CD14-positive monocyte (primary cell): ENCODE results near the gene PPP2R5B. TPM values are rescaled to one million over a fixed set of nuclear protein-coding genes. Genes with fewer than 3 reads are reported as not detected.

ENCODE experiments used
- DNase-seq, 3 donors: peaks; one replicate each; pipeline ENCODE4 v3.0.0-alpha.2; 2011 to 2022
- H2AFZ ChIP-seq: 2 replicates; pipeline ENCODE4 v1.6.0; 2012; ENCODE audit warnings: mild to moderate bottlenecking, low read depth, low read length, inconsistent platforms; ENCODE audit not compliant: insufficient read depth, poor library complexity, severe bottlenecking
- H3K27ac ChIP-seq, 2 donors: 1 replicate in 1 of 2; 2 replicates in 1 of 2; pipeline ENCODE4 v1.5.1; 2012 to 2013; ENCODE audit warnings: low read length in 2 of 2, control low read depth in 1 of 2, inconsistent platforms in 1 of 2, low read depth in 1 of 2, mild to moderate bottlenecking in 1 of 2
- H3K27me3 ChIP-seq, 2 donors: one replicate each; pipeline versions ENCODE4 v1.6.0 to v1.6.1; 2011 to 2013; ENCODE audit warnings: low read length in 2 of 2; ENCODE audit not compliant: control insufficient read depth in 2 of 2, insufficient read depth in 2 of 2
- H3K36me3 ChIP-seq, 2 donors: replicated peaks in 1 of 2; 1 replicate in 1 of 2; 2 replicates in 1 of 2; pipeline versions ENCODE4 v1.5.1 to v1.6.1; 2012 to 2013; ENCODE audit warnings: low read length in 2 of 2, control low read depth in 1 of 2, inconsistent platforms in 1 of 2, mild to moderate bottlenecking in 1 of 2; ENCODE audit not compliant: insufficient read depth in 2 of 2, control insufficient read depth in 1 of 2
- H3K4me1 ChIP-seq, 2 donors: 1 replicate in 1 of 2; 2 replicates in 1 of 2; pipeline versions ENCODE4 v1.5.1 to v1.6.1; 2012 to 2013; ENCODE audit warnings: low read length in 2 of 2, control low read depth in 1 of 2, inconsistent platforms in 1 of 2, mild to moderate bottlenecking in 1 of 2, moderate library complexity in 1 of 2; ENCODE audit not compliant: insufficient read depth in 2 of 2, control insufficient read depth in 1 of 2
- H3K4me2 ChIP-seq: replicated peaks from 2 replicates; pipeline ENCODE3; 2012; ENCODE audit warnings: low read length, moderate library complexity, mild to moderate bottlenecking; ENCODE audit not compliant: poor library complexity, severe bottlenecking; ENCODE audit errors: extremely low read depth
- H3K4me3 ChIP-seq, 3 experiments: fragments of 200-600 bp in 1 of 3; sonication (generic) in 1 of 3; replicated peaks in 1 of 3; 1 replicate in 2 of 3; 2 replicates in 1 of 3; pipeline ENCODE4 v1.5.1; 2011 to 2013; ENCODE audit warnings: low read length in 3 of 3, mild to moderate bottlenecking in 3 of 3, control low read depth in 2 of 3, low read depth in 2 of 3, inconsistent platforms in 1 of 3, moderate library complexity in 1 of 3
- H3K79me2 ChIP-seq: 2 replicates; pipeline ENCODE4 v1.6.0; 2012; ENCODE audit warnings: mild to moderate bottlenecking, control low read depth, inconsistent platforms, low read length, moderate library complexity; ENCODE audit not compliant: insufficient read depth
- H3K9ac ChIP-seq: 2 replicates; pipeline ENCODE4 v1.6.0; 2017; ENCODE audit warnings: low read length, mild to moderate bottlenecking; ENCODE audit not compliant: insufficient read depth, poor library complexity, severe bottlenecking
- H3K9me3 ChIP-seq, 2 donors: replicated peaks in 1 of 2; 1 replicate in 1 of 2; 2 replicates in 1 of 2; pipeline versions ENCODE4 v1.5.1 to v1.6.1; 2012 to 2013; ENCODE audit warnings: low read length in 2 of 2, control low read depth in 1 of 2; ENCODE audit not compliant: control insufficient read depth in 1 of 2, insufficient read depth in 1 of 2
- H4K20me1 ChIP-seq: 2 replicates; pipeline ENCODE4 v1.6.0; 2012; ENCODE audit warnings: mild to moderate bottlenecking, low read length, control low read depth, moderate library complexity; ENCODE audit not compliant: insufficient read depth
- H3K27ac Mint-ChIP-seq, 7 donors: one replicate each; pipeline ENCODE4 v1.8.0; 2020; ENCODE audit warnings: mild to moderate bottlenecking in 7 of 7, mixed read lengths in 7 of 7, moderate library complexity in 6 of 7, inconsistent platforms in 2 of 7
- H3K27me3 Mint-ChIP-seq, 3 donors: one replicate each; pipeline ENCODE4 v1.8.0; 2021 to 2022; ENCODE audit warnings: low read depth in 3 of 3, mild to moderate bottlenecking in 3 of 3, mixed read lengths in 3 of 3, moderate library complexity in 3 of 3, inconsistent platforms in 1 of 3
- H3K36me3 Mint-ChIP-seq, 2 donors: one replicate each; pipeline ENCODE4 v1.8.0; 2020; ENCODE audit warnings: mixed read lengths in 2 of 2, inconsistent platforms in 1 of 2, mild to moderate bottlenecking in 1 of 2
- H3K4me1 Mint-ChIP-seq: one replicate; pipeline ENCODE4 v1.8.0; 2020; ENCODE audit warnings: mild to moderate bottlenecking, mixed read lengths
- H3K4me3 Mint-ChIP-seq, 2 donors: one replicate each; pipeline ENCODE4 v1.8.0; 2020; ENCODE audit warnings: mild to moderate bottlenecking in 2 of 2, mixed read lengths in 2 of 2, moderate library complexity in 1 of 2
- H3K9me3 Mint-ChIP-seq, 7 donors: one replicate each; pipeline ENCODE4 v1.8.0; 2020 to 2022; ENCODE audit warnings: mixed read lengths in 7 of 7, mild to moderate bottlenecking in 6 of 7, moderate library complexity in 6 of 7, inconsistent platforms in 2 of 7
- WGBS: methylation state at CpG from one replicate; pipeline ENCODE4 v1.1.5; 2013; ENCODE audit warnings: missing lambda C conversion rate; ENCODE audit not compliant: insufficient coverage; 5-methylcytosine and 5-hydroxymethylcytosine counted together
- intact Hi-C, 2 donors: fragments of 100-400 bp; cut with micrococcal nuclease; formaldehyde crosslinking; loops; one replicate each; pipeline versions ENCODE4 v1.15.0 to v1.15.1; 2023
- polyA plus RNA-seq, 3 donors: library from polyadenylated mRNA; depleted of rRNA in 1 of 3; unstranded in 2 of 3; stranded (reverse) in 1 of 3; fragments of 300-500 nt in 2 of 3; fragments of >200 nt in 1 of 3; fragmentation: Illumina TruSeq in 2 of 3; gene quantifications; 1 replicate in 2 of 3; 2 replicates in 1 of 3; pipeline ENCODE4 v1.2.3, GENCODE V29; 2012 to 2021
- TF ChIP-seq, protein P1 (sequence below): fragments of 200-600 bp; IDR thresholded peaks from one replicate; pipeline ENCODE4 v1.8.0; 2022; ENCODE audit warnings: antibody characterized with exemption, mild to moderate bottlenecking

The PPP2R5B gene
- polyA plus RNA-seq, 3 donors = 9.0 to 26.7 (median 9.4) TPM

DNA sequence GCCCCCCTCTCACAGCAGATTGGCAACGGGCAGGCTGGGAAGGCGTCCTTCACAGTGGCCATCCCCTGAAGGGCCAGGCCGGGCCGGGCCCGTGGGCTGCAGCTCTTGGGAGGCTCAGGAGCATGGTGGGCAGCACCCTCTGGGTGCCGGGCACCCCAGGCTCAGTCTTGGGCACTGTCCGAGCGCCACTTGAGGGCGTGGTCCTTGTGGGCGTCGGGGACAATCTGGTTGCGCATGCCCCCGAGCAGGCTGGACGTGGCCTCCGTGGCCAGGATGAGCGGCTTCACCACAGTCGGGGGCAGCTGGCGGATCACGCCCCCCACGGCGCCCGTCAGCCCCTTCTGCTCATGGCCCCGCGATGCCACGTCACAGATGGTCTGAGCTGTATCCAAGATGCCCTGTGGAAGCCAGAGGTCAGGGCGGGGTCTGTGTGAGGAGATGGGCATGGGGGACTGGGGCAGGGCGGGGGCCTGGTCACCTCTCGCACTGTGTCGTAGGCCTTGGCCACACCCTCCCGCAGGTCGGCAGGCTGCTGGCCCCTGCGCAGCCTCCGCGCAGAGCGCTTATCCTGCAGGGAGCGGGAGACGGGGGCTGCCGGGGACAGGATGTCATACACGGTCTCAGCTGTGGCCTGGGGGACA lies 29.6 kb upstream of the PPP2R5B start:
- H3K36me3 Mint-ChIP-seq = peaks cover 43 to 45% of the 10 kb centered on the region in 2 donors
- Histone ChIP-seq H3K4me2 (no peak overlapping the region), H3K4me3 (no peak overlapping the region), H3K27ac (no peak overlapping the region), H4K20me1 (peaks cover 6% of the 10 kb centered on the region), H3K9ac (no peak overlapping the region), H3K79me2 (no peaks in the 10 kb centered on the region), H3K4me1 (peaks cover 9 to 13% of the 10 kb centered on the region in 2 donors), H2AFZ (no peak overlapping the region), H3K27me3 (no peaks in the 10 kb centered on the region), H3K9me3 (no peaks in the 10 kb centered on the region), H3K36me3 (peaks cover 44 to 53% of the 10 kb centered on the region in 2 donors)
- DNase-seq = no peak
- H3K27ac Mint-ChIP-seq = no peak overlapping the region
- no peaks in the 10 kb centered on the region for H3K9me3 Mint-ChIP-seq
- TF ChIP-seq, protein P1, sequence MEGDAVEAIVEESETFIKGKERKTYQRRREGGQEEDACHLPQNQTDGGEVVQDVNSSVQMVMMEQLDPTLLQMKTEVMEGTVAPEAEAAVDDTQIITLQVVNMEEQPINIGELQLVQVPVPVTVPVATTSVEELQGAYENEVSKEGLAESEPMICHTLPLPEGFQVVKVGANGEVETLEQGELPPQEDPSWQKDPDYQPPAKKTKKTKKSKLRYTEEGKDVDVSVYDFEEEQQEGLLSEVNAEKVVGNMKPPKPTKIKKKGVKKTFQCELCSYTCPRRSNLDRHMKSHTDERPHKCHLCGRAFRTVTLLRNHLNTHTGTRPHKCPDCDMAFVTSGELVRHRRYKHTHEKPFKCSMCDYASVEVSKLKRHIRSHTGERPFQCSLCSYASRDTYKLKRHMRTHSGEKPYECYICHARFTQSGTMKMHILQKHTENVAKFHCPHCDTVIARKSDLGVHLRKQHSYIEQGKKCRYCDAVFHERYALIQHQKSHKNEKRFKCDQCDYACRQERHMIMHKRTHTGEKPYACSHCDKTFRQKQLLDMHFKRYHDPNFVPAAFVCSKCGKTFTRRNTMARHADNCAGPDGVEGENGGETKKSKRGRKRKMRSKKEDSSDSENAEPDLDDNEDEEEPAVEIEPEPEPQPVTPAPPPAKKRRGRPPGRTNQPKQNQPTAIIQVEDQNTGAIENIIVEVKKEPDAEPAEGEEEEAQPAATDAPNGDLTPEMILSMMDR = no peak
- 80% methylated on average over 35 of the region's 39 CpGs for WGBS
- H3K27me3 Mint-ChIP-seq = peaks cover 1 to 5% (median 4%) of the 10 kb centered on the region in 3 donors
- intact Hi-C loops = loop anchor here in 1 of 2 donors (1.0 kb wide), 1 partner anchor 48 kb away; no protein-coding TSS in a partner anchor
- H3K4me1 Mint-ChIP-seq = peaks cover 5% of the 10 kb centered on the region
- no peak overlapping the region for H3K4me3 Mint-ChIP-seq

- Mint-ChIP-seq H3K27ac (peak overlapping the region in 1 of 7 donors; percentile 62), H3K9me3 (no peaks in the 10 kb centered on the region), H3K4me1 (peaks cover 5% of the 10 kb centered on the region), H3K4me3 (no peak overlapping the region), H3K36me3 (peaks cover 57 to 60% of the 10 kb centered on the region in 2 donors), H3K27me3 (peaks cover 0 to 4% (median 1%) of the 10 kb centered on the region in 3 donors)
- H3K27ac ChIP-seq = no peak overlapping the region
- H3K9ac ChIP-seq = no peak overlapping the region
- H3K4me3 ChIP-seq = no peak overlapping the region
- H2AFZ ChIP-seq = no peak overlapping the region
- no peak overlapping the region for H3K4me2 ChIP-seq
- H3K4me1 ChIP-seq = peaks cover 9 to 13% of the 10 kb centered on the region in 2 donors
- H4K20me1 ChIP-seq = peaks cover 6% of the 10 kb centered on the region
- H3K36me3 ChIP-seq = peaks cover 60 to 69% of the 10 kb centered on the region in 2 donors
- TF ChIP-seq, protein P1 = no peak
- H3K79me2 ChIP-seq = no peaks in the 10 kb centered on the region
- WGBS = 94% methylated on average over 9 of the region's 14 CpGs
- no peak for DNase-seq
- no peaks in the 10 kb centered on the region for H3K27me3 ChIP-seq
- intact Hi-C loops = no loop called here
- no peaks in the 10 kb centered on the region for H3K9me3 ChIP-seq
These were observed 28.0 kb upstream of the PPP2R5B start for GRCh38 chr11:64896448-64897022.
